ENCODE results near the gene DCP1B.

DNA sequence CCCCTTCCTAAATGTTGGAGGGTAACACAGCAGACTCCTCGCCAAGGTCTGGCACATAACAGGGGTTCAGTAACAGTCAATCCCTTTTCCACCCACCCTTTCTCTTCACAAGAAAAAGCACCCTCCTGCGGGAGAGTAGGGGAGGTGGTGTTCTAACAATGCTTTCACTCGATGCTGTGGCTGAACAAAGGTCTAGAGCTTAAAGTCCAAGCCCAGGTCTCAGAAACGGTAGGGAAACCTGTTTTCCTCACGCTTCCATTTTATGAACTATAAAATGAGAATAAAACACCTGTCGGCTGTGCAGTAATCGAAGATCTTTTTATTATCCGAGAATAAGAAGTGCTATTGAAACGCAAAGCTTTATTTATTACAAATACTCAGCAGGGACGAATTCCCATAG lies 64.9 kb downstream of the DCP1B start:
- TF ChIP-seq FOS (IDR thresholded peaks at IDR 0.05; ENCODE audit: borderline replicate concordance, insufficient read depth, low read length) (no peak), POLR2AphosphoS5 (IDR thresholded peaks at IDR 0.05; ENCODE audit: insufficient read depth, low read depth, low read length) (no peak), POLR2A (IDR thresholded peaks at IDR 0.05; ENCODE audit: low read depth, low read length) (no peak), JUN (IDR thresholded peaks at IDR 0.05; ENCODE audit: borderline replicate concordance, insufficient read depth, insufficient read length, low read depth) (no peak)
- TF ChIP-seq, protein P1, sequence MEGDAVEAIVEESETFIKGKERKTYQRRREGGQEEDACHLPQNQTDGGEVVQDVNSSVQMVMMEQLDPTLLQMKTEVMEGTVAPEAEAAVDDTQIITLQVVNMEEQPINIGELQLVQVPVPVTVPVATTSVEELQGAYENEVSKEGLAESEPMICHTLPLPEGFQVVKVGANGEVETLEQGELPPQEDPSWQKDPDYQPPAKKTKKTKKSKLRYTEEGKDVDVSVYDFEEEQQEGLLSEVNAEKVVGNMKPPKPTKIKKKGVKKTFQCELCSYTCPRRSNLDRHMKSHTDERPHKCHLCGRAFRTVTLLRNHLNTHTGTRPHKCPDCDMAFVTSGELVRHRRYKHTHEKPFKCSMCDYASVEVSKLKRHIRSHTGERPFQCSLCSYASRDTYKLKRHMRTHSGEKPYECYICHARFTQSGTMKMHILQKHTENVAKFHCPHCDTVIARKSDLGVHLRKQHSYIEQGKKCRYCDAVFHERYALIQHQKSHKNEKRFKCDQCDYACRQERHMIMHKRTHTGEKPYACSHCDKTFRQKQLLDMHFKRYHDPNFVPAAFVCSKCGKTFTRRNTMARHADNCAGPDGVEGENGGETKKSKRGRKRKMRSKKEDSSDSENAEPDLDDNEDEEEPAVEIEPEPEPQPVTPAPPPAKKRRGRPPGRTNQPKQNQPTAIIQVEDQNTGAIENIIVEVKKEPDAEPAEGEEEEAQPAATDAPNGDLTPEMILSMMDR (IDR thresholded peaks at IDR 0.05; ENCODE audit: extremely low read depth in 1 of 2, insufficient read depth in 1 of 2, low read depth in 1 of 2, low read length in 2 of 2): no peak
- TF ChIP-seq, protein P2, sequence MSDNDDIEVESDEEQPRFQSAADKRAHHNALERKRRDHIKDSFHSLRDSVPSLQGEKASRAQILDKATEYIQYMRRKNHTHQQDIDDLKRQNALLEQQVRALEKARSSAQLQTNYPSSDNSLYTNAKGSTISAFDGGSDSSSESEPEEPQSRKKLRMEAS (IDR thresholded peaks at IDR 0.05; ENCODE audit: insufficient read depth, insufficient read length): no peak

Measured in endothelial cell of umbilical vein (primary cell).